Progenitor cell of endocrine pancreas (in vitro differentiated cells): ENCODE data around the gene SERAC1. TPM values are rescaled to one million over a fixed set of nuclear protein-coding genes. Genes with fewer than 3 reads are reported as not detected.

Experiments used
- DNase-seq: peaks from one replicate; pipeline ENCODE4 v3.0.0; 2021; ENCODE audit warnings: low spot score; ENCODE audit not compliant: unreplicated experiment
- H3K27ac Mint-ChIP-seq: 2 replicates; pipeline ENCODE4 v1.8.0; 2021; ENCODE audit warnings: mild to moderate bottlenecking, moderate library complexity, mixed read lengths
- H3K27me3 Mint-ChIP-seq: 2 replicates; pipeline ENCODE4 v1.8.0; 2021; ENCODE audit warnings: mixed read lengths
- H3K36me3 Mint-ChIP-seq: 2 replicates; pipeline ENCODE4 v1.8.0; 2022; ENCODE audit warnings: mixed read lengths; ENCODE audit not compliant: insufficient read depth
- H3K4me1 Mint-ChIP-seq: 2 replicates; pipeline ENCODE4 v1.8.0; 2021; ENCODE audit warnings: low read depth, mixed read lengths
- H3K4me3 Mint-ChIP-seq: 2 replicates; pipeline ENCODE4 v1.8.0; 2021; ENCODE audit warnings: low read depth, mild to moderate bottlenecking, moderate library complexity, mixed read lengths
- H3K9me3 Mint-ChIP-seq: 2 replicates; pipeline ENCODE4 v1.8.0; 2021; ENCODE audit warnings: low read depth, mixed read lengths
- total RNA-seq: library from RNA; stranded (reverse); gene quantifications from 2 replicates; pipeline ENCODE4 v1.2.1, GENCODE V29; 2021
- TF ChIP-seq, protein P1 (sequence below): fragments of 200-600 bp; sonication (generic); IDR thresholded peaks from one replicate; pipeline ENCODE4 v1.5.0; 2021; ENCODE audit warnings: antibody characterized with exemption, mild to moderate bottlenecking; ENCODE audit not compliant: unreplicated experiment

The SERAC1 gene
- total RNA-seq, 1 donor from 2014 or later = 20.0 TPM

DNA sequence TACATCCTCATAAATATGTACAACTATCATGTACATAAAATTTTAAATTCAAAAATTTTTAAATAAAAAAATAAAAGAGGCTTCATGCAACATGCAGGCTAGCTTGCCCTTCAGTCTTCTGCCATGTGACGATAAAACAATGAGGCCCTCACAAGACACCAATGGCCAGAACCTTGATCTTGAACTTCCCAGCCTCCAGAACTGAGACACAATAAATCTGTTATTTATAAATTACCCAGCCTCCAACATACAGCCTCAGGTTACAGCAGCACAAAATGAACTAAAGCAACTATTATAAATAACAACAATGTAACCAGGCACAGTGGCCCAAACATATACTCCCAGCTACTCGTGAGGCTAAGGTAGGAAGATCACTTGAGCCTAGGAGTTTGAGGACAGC is 42.8 kb downstream of the SERAC1 start:
- Mint-ChIP-seq H3K27ac (no peak overlapping the region), H3K9me3 (peaks cover 4% of the 10 kb centered on the region), H3K27me3 (no peaks in the 10 kb centered on the region), H3K4me3 (no peak overlapping the region), H3K4me1 (no peaks in the 10 kb centered on the region), H3K36me3 (peaks cover 23% of the 10 kb centered on the region)
- DNase-seq = no peak
- TF ChIP-seq, protein P1, sequence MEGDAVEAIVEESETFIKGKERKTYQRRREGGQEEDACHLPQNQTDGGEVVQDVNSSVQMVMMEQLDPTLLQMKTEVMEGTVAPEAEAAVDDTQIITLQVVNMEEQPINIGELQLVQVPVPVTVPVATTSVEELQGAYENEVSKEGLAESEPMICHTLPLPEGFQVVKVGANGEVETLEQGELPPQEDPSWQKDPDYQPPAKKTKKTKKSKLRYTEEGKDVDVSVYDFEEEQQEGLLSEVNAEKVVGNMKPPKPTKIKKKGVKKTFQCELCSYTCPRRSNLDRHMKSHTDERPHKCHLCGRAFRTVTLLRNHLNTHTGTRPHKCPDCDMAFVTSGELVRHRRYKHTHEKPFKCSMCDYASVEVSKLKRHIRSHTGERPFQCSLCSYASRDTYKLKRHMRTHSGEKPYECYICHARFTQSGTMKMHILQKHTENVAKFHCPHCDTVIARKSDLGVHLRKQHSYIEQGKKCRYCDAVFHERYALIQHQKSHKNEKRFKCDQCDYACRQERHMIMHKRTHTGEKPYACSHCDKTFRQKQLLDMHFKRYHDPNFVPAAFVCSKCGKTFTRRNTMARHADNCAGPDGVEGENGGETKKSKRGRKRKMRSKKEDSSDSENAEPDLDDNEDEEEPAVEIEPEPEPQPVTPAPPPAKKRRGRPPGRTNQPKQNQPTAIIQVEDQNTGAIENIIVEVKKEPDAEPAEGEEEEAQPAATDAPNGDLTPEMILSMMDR = no peak

DNA sequence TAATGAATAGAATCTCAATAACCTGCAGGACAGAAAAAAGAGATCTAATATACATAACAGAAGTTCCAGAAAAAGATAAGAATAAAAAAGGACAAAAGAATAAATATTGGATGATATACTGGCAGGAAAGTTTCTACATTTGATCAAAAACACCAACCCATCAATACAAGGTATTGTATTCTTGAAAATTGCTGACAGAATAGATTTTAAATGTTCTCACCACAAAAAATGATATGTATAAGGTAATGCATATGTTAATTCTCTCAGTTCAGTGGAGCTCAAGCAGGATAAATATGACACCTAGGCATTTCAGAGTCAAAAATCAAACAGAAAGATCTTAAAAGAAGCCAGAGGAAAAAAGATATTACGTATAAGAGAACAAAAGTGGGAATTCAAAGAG is 43.8 kb downstream of the SERAC1 start:
- H3K9me3 Mint-ChIP-seq = peaks cover 4% of the 10 kb centered on the region

DNA sequence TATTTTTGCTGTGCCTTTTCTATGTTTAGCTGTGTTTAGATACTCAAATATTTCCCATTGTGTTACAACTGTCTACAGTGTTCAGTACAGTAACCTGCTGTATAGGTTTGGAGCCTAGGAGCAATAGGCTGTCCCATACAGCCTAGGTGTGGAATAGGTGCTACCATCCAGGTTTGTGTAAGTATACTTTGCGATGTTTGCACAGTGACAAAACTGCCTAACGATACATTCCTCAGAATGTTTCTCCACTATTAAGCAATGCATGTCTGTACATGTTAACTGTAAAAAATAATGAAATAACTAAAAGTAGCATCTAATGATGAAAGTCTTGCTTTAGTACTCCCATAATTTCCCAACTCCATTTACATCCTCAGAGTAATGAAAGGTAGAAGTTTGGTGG is 46.0 kb downstream of the SERAC1 start:
- Mint-ChIP-seq H3K27me3 (no peaks in the 10 kb centered on the region), H3K36me3 (peaks cover 26% of the 10 kb centered on the region), H3K4me1 (peaks cover 4% of the 10 kb centered on the region), H3K9me3 (peaks cover 4% of the 10 kb centered on the region), H3K27ac (no peak overlapping the region), H3K4me3 (no peak overlapping the region)
- no peak for DNase-seq
- TF ChIP-seq, protein P1 = no peak

More for the DNA sequence above, 43.8 kb downstream of the SERAC1 start:
- DNase-seq = no peak
- Mint-ChIP-seq H3K27ac (no peak overlapping the region), H3K27me3 (no peaks in the 10 kb centered on the region), H3K36me3 (peaks cover 23% of the 10 kb centered on the region), H3K4me1 (no peaks in the 10 kb centered on the region), H3K4me3 (no peak overlapping the region)
- TF ChIP-seq, protein P1 = no peak

DNA sequence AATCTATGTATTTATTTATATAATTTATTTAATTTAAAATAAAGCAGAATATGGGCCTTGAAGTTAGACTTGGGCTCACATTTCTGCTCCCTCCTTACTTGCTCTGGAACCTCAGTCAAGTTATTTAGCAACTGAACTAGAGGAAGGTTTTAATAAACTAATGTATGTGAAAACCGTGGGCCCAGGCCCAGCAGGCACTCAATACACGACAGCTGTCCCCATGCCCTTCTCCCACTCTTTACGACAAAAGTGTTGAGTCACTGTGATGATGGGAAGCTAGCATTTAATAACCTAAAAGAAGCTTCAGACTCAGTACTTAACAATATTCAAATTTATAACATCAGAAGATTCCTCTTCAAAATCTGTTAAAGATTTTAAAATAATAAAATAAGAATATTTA is 46.7 kb downstream of the SERAC1 start:
- DNase-seq = no peak
- TF ChIP-seq, protein P1 = no peak
- Mint-ChIP-seq H3K27me3 (no peaks in the 10 kb centered on the region), H3K4me3 (no peak overlapping the region), H3K36me3 (peaks cover 28% of the 10 kb centered on the region), H3K9me3 (peaks cover 4% of the 10 kb centered on the region), H3K27ac (peak overlapping the region; percentile 60), H3K4me1 (peaks cover 4% of the 10 kb centered on the region)

DNA sequence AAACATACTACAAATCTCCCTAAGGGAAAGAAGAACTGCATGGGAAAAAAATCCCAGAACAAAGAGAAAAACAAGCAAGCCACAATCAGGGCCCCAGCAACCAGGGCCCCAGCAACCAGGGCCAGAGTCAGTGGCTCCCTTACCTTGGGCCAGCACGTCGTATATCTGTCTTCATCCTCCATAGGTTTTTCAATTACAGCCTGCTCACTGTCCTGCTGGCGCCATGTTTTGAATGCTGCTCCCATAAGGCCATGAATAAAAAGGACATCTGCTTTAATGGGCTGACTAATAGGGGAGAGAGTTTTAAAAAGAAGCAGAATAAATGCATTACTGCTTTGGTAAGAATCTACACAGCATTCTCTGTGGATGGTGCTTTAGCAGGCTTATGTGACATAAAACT is 49.2 kb downstream of the SERAC1 start:
- Mint-ChIP-seq H3K36me3 (peaks cover 26% of the 10 kb centered on the region), H3K9me3 (no peaks in the 10 kb centered on the region), H3K4me3 (no peak overlapping the region), H3K27ac (peak overlapping the region; percentile 78), H3K4me1 (peaks cover 5% of the 10 kb centered on the region), H3K27me3 (no peaks in the 10 kb centered on the region)
- DNase-seq = no peak
- TF ChIP-seq, protein P1 = no peak
